ENCODE data around the gene SNN.

Gene SNN

GRCh38 chr16:11627292-11627663, 41.0 kb upstream of the SNN start:
- Histone ChIP-seq H3K4me1 (ENCODE audit: control insufficient read depth, insufficient read depth, low read length) (no peaks in the 10 kb centered on the region), H3K27me3 (ENCODE audit: control insufficient read depth, insufficient read depth, low read length) (no peaks in the 10 kb centered on the region), H3K27ac (ENCODE audit: low read length) (no peak overlapping the region), H3K36me3 (ENCODE audit: control insufficient read depth, insufficient read depth, low read length) (no peaks in the 10 kb centered on the region), H3K4me3 (ENCODE audit: low read length) (no peak overlapping the region), H3K9me3 (ENCODE audit: control insufficient read depth, insufficient read depth, low read length) (no peaks in the 10 kb centered on the region)
- no CpG with 5 or more reads among the region's 5 CpGs for WGBS (ENCODE audit: insufficient coverage, insufficient read length)
- DNase-seq (ENCODE audit: low read depth, low spot score): no peak

DNA sequence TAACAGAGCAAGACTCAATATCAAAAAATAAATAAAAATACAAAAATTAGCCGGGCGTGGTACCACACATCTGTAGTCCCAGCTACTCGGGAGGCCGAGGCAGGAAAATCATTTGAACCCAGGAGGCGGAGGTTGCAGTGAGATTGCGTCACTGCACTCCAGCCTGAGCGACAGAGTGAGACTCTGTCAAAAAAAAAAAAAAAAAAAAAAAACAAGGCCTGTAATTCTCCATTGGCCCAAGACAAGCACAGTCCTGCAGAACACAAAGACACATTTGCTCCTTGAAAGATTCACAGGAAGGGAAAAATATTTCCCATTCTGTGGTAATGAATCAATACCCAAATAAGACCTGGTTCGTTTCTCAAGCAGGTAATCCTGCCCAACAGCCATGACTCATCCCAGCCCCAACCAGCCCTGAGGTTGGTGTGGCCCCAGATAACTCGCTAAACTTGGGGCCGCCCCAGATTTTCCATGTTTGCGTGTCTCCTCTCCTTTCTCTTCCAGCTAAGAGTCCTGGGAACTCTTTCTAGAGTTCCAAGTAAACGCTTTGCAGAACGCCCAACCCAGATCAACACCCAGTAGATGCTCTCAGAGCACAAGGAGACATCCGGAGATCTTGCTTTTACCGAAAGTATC, 40.3 kb upstream of the SNN start:
- no CpG with 5 or more reads among the region's 15 CpGs for WGBS (ENCODE audit: insufficient coverage, insufficient read length)
- no peak overlapping the region for H3K4me3 ChIP-seq (ENCODE audit: low read length)
- no peak overlapping the region for H3K27ac ChIP-seq (ENCODE audit: low read length)

DNA sequence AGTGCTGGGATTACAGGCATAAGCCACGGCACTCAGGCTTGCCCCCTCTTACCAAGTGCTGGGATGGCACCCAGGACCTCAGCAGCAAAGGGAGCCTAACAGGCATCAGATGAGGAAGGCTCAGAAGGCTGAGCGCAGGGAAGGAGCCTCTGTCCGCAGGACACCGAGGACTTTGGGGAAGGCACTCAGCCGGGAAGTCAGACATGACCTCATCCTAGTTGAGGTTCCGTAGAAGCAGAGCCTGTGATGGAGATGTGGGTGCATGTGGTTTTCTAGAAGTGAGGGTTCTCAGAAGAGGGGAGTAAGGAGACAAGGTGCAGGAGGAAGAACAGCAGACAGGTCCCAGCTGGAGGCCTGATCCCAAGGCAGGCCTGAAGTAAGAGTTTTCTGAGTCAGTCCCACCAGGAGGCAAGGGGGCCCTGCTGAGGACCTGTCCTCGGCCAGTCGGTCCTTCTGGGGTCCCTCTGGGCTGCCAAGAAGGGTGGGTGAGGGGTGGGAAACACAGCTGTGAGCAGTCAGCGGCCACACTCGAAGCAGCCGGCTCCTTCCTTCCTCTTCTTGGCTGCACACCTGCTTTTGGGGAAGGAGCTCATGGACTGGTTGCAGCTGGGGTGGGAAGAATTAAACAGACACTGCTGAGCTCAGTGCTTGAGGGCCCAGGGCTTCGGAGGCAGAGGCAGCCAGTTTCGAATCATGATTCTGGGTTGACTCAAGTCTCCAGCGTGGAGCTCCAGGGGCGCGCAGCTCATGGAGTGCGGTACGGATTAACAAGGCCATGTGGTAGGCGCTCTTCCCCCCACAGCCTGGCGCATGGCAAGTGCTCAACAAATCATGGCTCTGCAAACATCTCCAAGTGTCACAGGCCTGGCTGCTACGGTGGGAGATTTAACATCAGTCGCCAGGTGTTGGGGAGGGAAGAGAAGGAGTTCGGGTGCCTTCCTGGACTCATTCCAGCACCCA, 38.9 kb upstream of the SNN start:
- no peak overlapping the region for H3K27ac ChIP-seq (ENCODE audit: low read length)
- H3K4me3 ChIP-seq (ENCODE audit: low read length): no peak overlapping the region
- H3K27me3 ChIP-seq (ENCODE audit: control insufficient read depth, insufficient read depth, low read length): no peaks in the 10 kb centered on the region
- WGBS (ENCODE audit: insufficient coverage, insufficient read length): no CpG with 5 or more reads among the region's 23 CpGs
- no peaks in the 10 kb centered on the region for H3K9me3 ChIP-seq (ENCODE audit: control insufficient read depth, insufficient read depth, low read length)
- H3K36me3 ChIP-seq (ENCODE audit: control insufficient read depth, insufficient read depth, low read length): no peaks in the 10 kb centered on the region
- DNase-seq (ENCODE audit: low read depth, low spot score): no peak
- H3K4me1 ChIP-seq (ENCODE audit: control insufficient read depth, insufficient read depth, low read length): no peaks in the 10 kb centered on the region

More for the DNA sequence above, 40.3 kb upstream of the SNN start:
- no peaks in the 10 kb centered on the region for H3K9me3 ChIP-seq (ENCODE audit: control insufficient read depth, insufficient read depth, low read length)
- no peaks in the 10 kb centered on the region for H3K27me3 ChIP-seq (ENCODE audit: control insufficient read depth, insufficient read depth, low read length)
- DNase-seq (ENCODE audit: low read depth, low spot score): no peak
- H3K4me1 ChIP-seq (ENCODE audit: control insufficient read depth, insufficient read depth, low read length): no peaks in the 10 kb centered on the region
- no peaks in the 10 kb centered on the region for H3K36me3 ChIP-seq (ENCODE audit: control insufficient read depth, insufficient read depth, low read length)

GRCh38 chr16:11630046-11630767, 38.0 kb upstream of the SNN start:
- WGBS (ENCODE audit: insufficient coverage, insufficient read length): no CpG with 5 or more reads among the region's 12 CpGs
- no peak overlapping the region for H3K4me3 ChIP-seq (ENCODE audit: low read length)
- DNase-seq (ENCODE audit: low read depth, low spot score): no peak
- H3K27me3 ChIP-seq (ENCODE audit: control insufficient read depth, insufficient read depth, low read length): no peaks in the 10 kb centered on the region
- no peak overlapping the region for H3K27ac ChIP-seq (ENCODE audit: low read length)
- H3K4me1 ChIP-seq (ENCODE audit: control insufficient read depth, insufficient read depth, low read length): 0 out of 2 replicates have a peak, but pooled peaks cover 1% of the 10 kb centered on the region
- no peaks in the 10 kb centered on the region for H3K9me3 ChIP-seq (ENCODE audit: control insufficient read depth, insufficient read depth, low read length)
- H3K36me3 ChIP-seq (ENCODE audit: control insufficient read depth, insufficient read depth, low read length): no peaks in the 10 kb centered on the region

DNA sequence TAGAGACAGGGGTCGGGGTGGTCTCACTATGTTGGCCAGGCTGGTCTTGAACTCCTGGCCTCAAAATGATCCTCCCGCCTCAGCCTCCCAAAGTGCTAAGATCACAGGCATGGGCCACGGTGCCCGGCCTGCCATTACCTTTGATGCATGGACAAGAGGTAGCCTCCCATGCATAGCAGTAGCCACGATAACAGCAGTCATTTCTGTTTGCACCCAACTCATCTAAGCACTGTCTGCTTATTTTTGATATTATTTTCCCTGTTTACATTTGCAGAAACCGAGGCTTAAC, 37.5 kb upstream of the SNN start:
- Histone ChIP-seq H3K9me3 (ENCODE audit: control insufficient read depth, insufficient read depth, low read length) (no peaks in the 10 kb centered on the region), H3K27ac (ENCODE audit: low read length) (no peak overlapping the region), H3K4me3 (ENCODE audit: low read length) (no peak overlapping the region), H3K4me1 (ENCODE audit: control insufficient read depth, insufficient read depth, low read length) (0 out of 2 replicates have a peak, but pooled peaks cover 2% of the 10 kb centered on the region), H3K36me3 (ENCODE audit: control insufficient read depth, insufficient read depth, low read length) (no peaks in the 10 kb centered on the region), H3K27me3 (ENCODE audit: control insufficient read depth, insufficient read depth, low read length) (no peaks in the 10 kb centered on the region)
- no peak for DNase-seq (ENCODE audit: low read depth, low spot score)
- no CpG with 5 or more reads among the region's 6 CpGs for whole genome bisulfite sequencing (ENCODE audit: insufficient coverage, insufficient read length)

- WGBS (ENCODE audit: insufficient coverage, insufficient read length): no CpG with 5 or more reads among the region's 7 CpGs
- Histone ChIP-seq H3K4me1 (ENCODE audit: control insufficient read depth, insufficient read depth, low read length) (0 out of 2 replicates have a peak, but pooled peaks cover 2% of the 10 kb centered on the region), H3K9me3 (ENCODE audit: control insufficient read depth, insufficient read depth, low read length) (no peaks in the 10 kb centered on the region), H3K4me3 (ENCODE audit: low read length) (no peak overlapping the region), H3K36me3 (ENCODE audit: control insufficient read depth, insufficient read depth, low read length) (no peaks in the 10 kb centered on the region), H3K27me3 (ENCODE audit: control insufficient read depth, insufficient read depth, low read length) (no peaks in the 10 kb centered on the region), H3K27ac (ENCODE audit: low read length) (no peak overlapping the region)
- no peak for DNase-seq (ENCODE audit: low read depth, low spot score)
Observed at GRCh38 chr16:11631214-11631613, 37.0 kb upstream of the SNN start.

- Histone ChIP-seq H3K36me3 (ENCODE audit: control insufficient read depth, insufficient read depth, low read length) (no peaks in the 10 kb centered on the region), H3K4me1 (ENCODE audit: control insufficient read depth, insufficient read depth, low read length) (0 out of 2 replicates have a peak, but pooled peaks cover 2% of the 10 kb centered on the region), H3K4me3 (ENCODE audit: low read length) (no peak overlapping the region), H3K27ac (ENCODE audit: low read length) (no peak overlapping the region), H3K27me3 (ENCODE audit: control insufficient read depth, insufficient read depth, low read length) (no peaks in the 10 kb centered on the region), H3K9me3 (ENCODE audit: control insufficient read depth, insufficient read depth, low read length) (no peaks in the 10 kb centered on the region)
- WGBS (ENCODE audit: insufficient coverage, insufficient read length): no CpG with 5 or more reads among the region's 15 CpGs
- no peak for DNase-seq (ENCODE audit: low read depth, low spot score)
Observed at GRCh38 chr16:11632455-11632939, 35.8 kb upstream of the SNN start.

- 0 out of 2 replicates have a peak, but pooled peaks cover 2% of the 10 kb centered on the region for H3K4me1 ChIP-seq (ENCODE audit: control insufficient read depth, insufficient read depth, low read length)
- no peaks in the 10 kb centered on the region for H3K36me3 ChIP-seq (ENCODE audit: control insufficient read depth, insufficient read depth, low read length)
- DNase-seq (ENCODE audit: low read depth, low spot score): no peak
- H3K27me3 ChIP-seq (ENCODE audit: control insufficient read depth, insufficient read depth, low read length): no peaks in the 10 kb centered on the region
- no peak overlapping the region for H3K27ac ChIP-seq (ENCODE audit: low read length)
- WGBS (ENCODE audit: insufficient coverage, insufficient read length): no CpG with 5 or more reads among the region's 3 CpGs
- H3K9me3 ChIP-seq (ENCODE audit: control insufficient read depth, insufficient read depth, low read length): no peaks in the 10 kb centered on the region
- H3K4me3 ChIP-seq (ENCODE audit: low read length): no peak overlapping the region
Observed at GRCh38 chr16:11633113-11633512, 35.1 kb upstream of the SNN start.

DNA sequence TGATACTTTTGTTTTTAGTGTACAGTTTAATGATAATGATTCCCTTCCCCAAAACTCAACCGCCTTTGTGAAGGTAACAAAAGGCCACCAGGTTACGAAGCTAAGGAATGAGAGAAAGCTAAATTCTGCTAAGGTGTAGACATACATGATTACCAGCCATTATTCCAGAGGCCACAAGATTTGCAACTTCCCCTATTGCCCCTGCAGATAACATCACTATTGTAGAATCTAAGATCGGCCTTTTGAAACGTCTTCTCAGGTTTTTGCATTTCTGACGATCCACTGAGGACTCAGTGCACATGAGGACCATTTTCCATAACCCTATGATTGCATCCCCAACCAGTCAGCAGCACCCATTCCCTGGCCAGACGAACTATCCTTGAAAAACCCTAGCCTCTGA, 33.9 kb upstream of the SNN start:
- Histone ChIP-seq H3K4me3 (ENCODE audit: low read length) (no peak overlapping the region), H3K9me3 (ENCODE audit: control insufficient read depth, insufficient read depth, low read length) (no peaks in the 10 kb centered on the region), H3K27me3 (ENCODE audit: control insufficient read depth, insufficient read depth, low read length) (no peaks in the 10 kb centered on the region), H3K4me1 (ENCODE audit: control insufficient read depth, insufficient read depth, low read length) (0 out of 2 replicates have a peak, but pooled peaks cover 2% of the 10 kb centered on the region), H3K36me3 (ENCODE audit: control insufficient read depth, insufficient read depth, low read length) (no peaks in the 10 kb centered on the region), H3K27ac (ENCODE audit: low read length) (no peak overlapping the region)
- DNase-seq (ENCODE audit: low read depth, low spot score): no peak
- WGBS (ENCODE audit: insufficient coverage, insufficient read length): no CpG with 5 or more reads among the region's 6 CpGs

GRCh38 chr16:11635113-11635652, 33.1 kb upstream of the SNN start:
- Histone ChIP-seq H3K4me3 (ENCODE audit: low read length) (no peak overlapping the region), H3K9me3 (ENCODE audit: control insufficient read depth, insufficient read depth, low read length) (no peaks in the 10 kb centered on the region), H3K27me3 (ENCODE audit: control insufficient read depth, insufficient read depth, low read length) (no peaks in the 10 kb centered on the region), H3K27ac (ENCODE audit: low read length) (no peak overlapping the region), H3K36me3 (ENCODE audit: control insufficient read depth, insufficient read depth, low read length) (no peaks in the 10 kb centered on the region), H3K4me1 (ENCODE audit: control insufficient read depth, insufficient read depth, low read length) (0 out of 2 replicates have a peak, but pooled peaks cover 2% of the 10 kb centered on the region)
- no peak for DNase-seq (ENCODE audit: low read depth, low spot score)
- no CpG with 5 or more reads among the region's 10 CpGs for WGBS (ENCODE audit: insufficient coverage, insufficient read length)
